ENCODE data around the gene TSPAN31. TPM values are rescaled to one million over a fixed set of nuclear protein-coding genes. Genes with fewer than 3 reads are reported as not detected.

TSPAN31 gene
- 21.2 to 29.3 TPM (median 21.5 TPM) in 3 replicates for total RNA-seq
- long read RNA-seq, transcript TSPAN31-201 (6 exons, 1,849 nt) = major isoform, 34 of 50 reads
- long read RNA-seq, partial matches to known transcripts = 13 of 50 reads
- long read RNA-seq, other reads (novel, unspliced or antisense) = 3 of 50 reads

- Mint-ChIP-seq H3K4me3 (ENCODE audit: unreplicated experiment) (peak within 1 kb of the TSS; percentile 95), H3K27me3 (ENCODE audit: low read depth) (peaks cover 12% of the 10 kb centered on the region), H3K4me1 (ENCODE audit: low read depth) (peaks cover 20% of the 10 kb centered on the region), H3K9me3 (ENCODE audit: low read depth) (no peaks in the 10 kb centered on the region), H3K36me3 (ENCODE audit: low read depth) (peaks cover 20% of the 10 kb centered on the region), H3K27ac (ENCODE audit: unreplicated experiment) (peak within 1 kb of the TSS; percentile 99)
- TF ChIP-seq CTCF (IDR thresholded peaks at IDR 0.05) = no peak
- peak; percentile 97 for DNase-seq (ENCODE audit: low spot score)
These were observed at the start of gene TSPAN31 for GRCh38 chr12:57744777-57745484. Gene TSPAN31 (plus strand): TSS chr12:57745039. CDS start chr12:57745155, 116 bp downstream.

- Mint-ChIP-seq H3K4me3 (ENCODE audit: unreplicated experiment) (no peak overlapping the region), H3K9me3 (ENCODE audit: low read depth) (peaks cover 3% of the 10 kb centered on the region), H3K4me1 (ENCODE audit: low read depth) (no peaks in the 10 kb centered on the region), H3K27me3 (ENCODE audit: low read depth) (peaks cover 1% of the 10 kb centered on the region), H3K27ac (ENCODE audit: unreplicated experiment) (no peak overlapping the region), H3K36me3 (ENCODE audit: low read depth) (peaks cover 25% of the 10 kb centered on the region)
- no peak for DNase-seq (ENCODE audit: low spot score)
- TF ChIP-seq CTCF (IDR thresholded peaks at IDR 0.05) = no peak
These were observed 48.9 kb upstream of the TSPAN31 start for GRCh38 chr12:57695770-57696432.

GRCh38 chr12:57697076-57697475 lies 47.8 kb upstream of the TSPAN31 start:
- no peak for DNase-seq (ENCODE audit: low spot score)
- peaks cover 25% of the 10 kb centered on the region for H3K36me3 Mint-ChIP-seq (ENCODE audit: low read depth)
- H3K4me1 Mint-ChIP-seq (ENCODE audit: low read depth) = no peaks in the 10 kb centered on the region
- H3K9me3 Mint-ChIP-seq (ENCODE audit: low read depth) = no peaks in the 10 kb centered on the region
- no peak overlapping the region for H3K4me3 Mint-ChIP-seq (ENCODE audit: unreplicated experiment)
- no peak overlapping the region for H3K27ac Mint-ChIP-seq (ENCODE audit: unreplicated experiment)
- no peaks in the 10 kb centered on the region for H3K27me3 Mint-ChIP-seq (ENCODE audit: low read depth)
- TF ChIP-seq CTCF (IDR thresholded peaks at IDR 0.05) = no peak

- no peak for TF ChIP-seq CTCF (IDR thresholded peaks at IDR 0.05)
- H3K4me3 Mint-ChIP-seq (ENCODE audit: unreplicated experiment) = no peak overlapping the region
- no peaks in the 10 kb centered on the region for H3K27me3 Mint-ChIP-seq (ENCODE audit: low read depth)
- peaks cover 4% of the 10 kb centered on the region for H3K9me3 Mint-ChIP-seq (ENCODE audit: low read depth)
- peaks cover 34% of the 10 kb centered on the region for H3K36me3 Mint-ChIP-seq (ENCODE audit: low read depth)
- no peak for DNase-seq (ENCODE audit: low spot score)
- no peak overlapping the region for H3K27ac Mint-ChIP-seq (ENCODE audit: unreplicated experiment)
- no peaks in the 10 kb centered on the region for H3K4me1 Mint-ChIP-seq (ENCODE audit: low read depth)
These were observed 46.4 kb upstream of the TSPAN31 start for GRCh38 chr12:57698414-57698813.

- H3K9me3 Mint-ChIP-seq (ENCODE audit: low read depth) = peaks cover 8% of the 10 kb centered on the region
- H3K4me3 Mint-ChIP-seq (ENCODE audit: unreplicated experiment) = no peak overlapping the region
- no peak for DNase-seq (ENCODE audit: low spot score)
- no peaks in the 10 kb centered on the region for H3K27me3 Mint-ChIP-seq (ENCODE audit: low read depth)
- no peak overlapping the region for H3K27ac Mint-ChIP-seq (ENCODE audit: unreplicated experiment)
- H3K4me1 Mint-ChIP-seq (ENCODE audit: low read depth) = no peaks in the 10 kb centered on the region
- peaks cover 39% of the 10 kb centered on the region for H3K36me3 Mint-ChIP-seq (ENCODE audit: low read depth)
- no peak for TF ChIP-seq CTCF (IDR thresholded peaks at IDR 0.05)
These were observed 44.5 kb upstream of the TSPAN31 start for GRCh38 chr12:57700317-57700716.

Data from chondrocyte (in vitro differentiated cells).